BE2C (cell line): ENCODE measurements around the gene CD22.

Experiments used
- DNase-seq: peaks from one replicate; pipeline ENCODE4 v3.0.0-alpha.2; 2020
- H3K27me3 ChIP-seq: fragments of 250-450 bp; sonication (Bioruptor Pico); 2 replicates; pipeline ENCODE4 v1.5.1; 2020; ENCODE audit warnings: mild to moderate bottlenecking
- H3K36me3 ChIP-seq: fragments of 250-450 bp; sonication (Bioruptor Pico); 2 replicates; pipeline ENCODE4 v1.5.1; 2020; ENCODE audit warnings: mild to moderate bottlenecking
- H3K4me1 ChIP-seq: fragments of 250-450 bp; sonication (Bioruptor Pico); 2 replicates; pipeline ENCODE4 v1.5.1; 2020
- H3K4me3 ChIP-seq: 2 replicates; pipeline ENCODE4 v1.5.1; 2011; ENCODE audit warnings: low read depth, low read length
- H3K9me3 ChIP-seq: fragments of 250-450 bp; sonication (Bioruptor Pico); 2 replicates; pipeline ENCODE4 v1.5.1; 2020
- TF ChIP-seq, protein P1 (sequence below): IDR thresholded peaks from 2 replicates; pipeline ENCODE4 v1.5.1; 2012; ENCODE audit warnings: mild to moderate bottlenecking, low read depth, low read length

Gene CD22

DNA sequence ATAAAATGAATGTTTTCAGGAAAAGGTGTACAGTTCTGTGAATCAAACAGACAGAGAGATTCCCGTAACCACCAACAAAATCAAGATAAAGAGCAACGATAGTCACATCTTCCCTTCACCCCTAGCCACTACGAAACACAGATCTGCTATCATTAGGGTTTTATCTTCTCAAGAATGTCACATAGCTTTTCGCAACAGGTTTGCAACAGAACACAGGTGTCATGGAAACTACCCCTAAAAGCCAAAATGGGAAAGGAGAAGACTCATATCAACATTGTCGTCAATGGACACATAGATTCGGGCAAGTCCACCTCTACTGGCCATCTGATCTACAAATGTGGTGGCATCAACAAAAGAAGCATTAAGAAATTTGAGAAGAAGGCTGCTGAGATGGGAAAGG lies 52.9 kb downstream of the CD22 start:
- DNase-seq = no peak
- H3K9me3 ChIP-seq = peaks cover 3% of the 10 kb centered on the region; the same call in 1 of the 2 replicates
- TF ChIP-seq, protein P1, sequence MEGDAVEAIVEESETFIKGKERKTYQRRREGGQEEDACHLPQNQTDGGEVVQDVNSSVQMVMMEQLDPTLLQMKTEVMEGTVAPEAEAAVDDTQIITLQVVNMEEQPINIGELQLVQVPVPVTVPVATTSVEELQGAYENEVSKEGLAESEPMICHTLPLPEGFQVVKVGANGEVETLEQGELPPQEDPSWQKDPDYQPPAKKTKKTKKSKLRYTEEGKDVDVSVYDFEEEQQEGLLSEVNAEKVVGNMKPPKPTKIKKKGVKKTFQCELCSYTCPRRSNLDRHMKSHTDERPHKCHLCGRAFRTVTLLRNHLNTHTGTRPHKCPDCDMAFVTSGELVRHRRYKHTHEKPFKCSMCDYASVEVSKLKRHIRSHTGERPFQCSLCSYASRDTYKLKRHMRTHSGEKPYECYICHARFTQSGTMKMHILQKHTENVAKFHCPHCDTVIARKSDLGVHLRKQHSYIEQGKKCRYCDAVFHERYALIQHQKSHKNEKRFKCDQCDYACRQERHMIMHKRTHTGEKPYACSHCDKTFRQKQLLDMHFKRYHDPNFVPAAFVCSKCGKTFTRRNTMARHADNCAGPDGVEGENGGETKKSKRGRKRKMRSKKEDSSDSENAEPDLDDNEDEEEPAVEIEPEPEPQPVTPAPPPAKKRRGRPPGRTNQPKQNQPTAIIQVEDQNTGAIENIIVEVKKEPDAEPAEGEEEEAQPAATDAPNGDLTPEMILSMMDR = no peak
- H3K36me3 ChIP-seq = no peaks in the 10 kb centered on the region
- H3K27me3 ChIP-seq = no peaks in the 10 kb centered on the region
- H3K4me1 ChIP-seq = no peaks in the 10 kb centered on the region; the same call in 1 of the 2 replicates
- no peak overlapping the region for H3K4me3 ChIP-seq

DNA sequence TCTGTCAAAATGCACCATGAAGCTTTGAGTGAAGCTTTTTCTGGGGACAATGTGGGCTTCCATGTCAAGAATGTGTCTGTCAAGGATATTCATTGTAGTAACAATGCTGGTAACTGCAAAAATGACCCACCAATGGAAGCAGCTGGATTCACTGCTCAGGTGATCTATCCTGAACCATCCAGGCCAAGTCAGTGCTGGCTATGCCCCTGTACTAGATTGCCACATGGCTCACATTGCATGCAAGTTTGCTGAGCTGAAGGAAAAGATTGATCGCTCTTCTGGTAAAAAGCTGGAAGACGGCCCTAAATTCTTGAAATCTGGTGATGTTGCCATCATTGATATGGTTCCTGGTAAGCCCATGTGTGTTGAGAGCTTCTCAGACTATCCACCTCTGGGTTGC lies 54.5 kb downstream of the CD22 start:
- peaks cover 3% of the 10 kb centered on the region; the same call in 1 of the 2 replicates for H3K9me3 ChIP-seq
- TF ChIP-seq, protein P1 = no peak
- H3K4me3 ChIP-seq = no peak overlapping the region
- no peaks in the 10 kb centered on the region for H3K36me3 ChIP-seq
- no peak for DNase-seq
- H3K4me1 ChIP-seq = no peaks in the 10 kb centered on the region; the same call in 1 of the 2 replicates
- no peaks in the 10 kb centered on the region for H3K27me3 ChIP-seq

DNA sequence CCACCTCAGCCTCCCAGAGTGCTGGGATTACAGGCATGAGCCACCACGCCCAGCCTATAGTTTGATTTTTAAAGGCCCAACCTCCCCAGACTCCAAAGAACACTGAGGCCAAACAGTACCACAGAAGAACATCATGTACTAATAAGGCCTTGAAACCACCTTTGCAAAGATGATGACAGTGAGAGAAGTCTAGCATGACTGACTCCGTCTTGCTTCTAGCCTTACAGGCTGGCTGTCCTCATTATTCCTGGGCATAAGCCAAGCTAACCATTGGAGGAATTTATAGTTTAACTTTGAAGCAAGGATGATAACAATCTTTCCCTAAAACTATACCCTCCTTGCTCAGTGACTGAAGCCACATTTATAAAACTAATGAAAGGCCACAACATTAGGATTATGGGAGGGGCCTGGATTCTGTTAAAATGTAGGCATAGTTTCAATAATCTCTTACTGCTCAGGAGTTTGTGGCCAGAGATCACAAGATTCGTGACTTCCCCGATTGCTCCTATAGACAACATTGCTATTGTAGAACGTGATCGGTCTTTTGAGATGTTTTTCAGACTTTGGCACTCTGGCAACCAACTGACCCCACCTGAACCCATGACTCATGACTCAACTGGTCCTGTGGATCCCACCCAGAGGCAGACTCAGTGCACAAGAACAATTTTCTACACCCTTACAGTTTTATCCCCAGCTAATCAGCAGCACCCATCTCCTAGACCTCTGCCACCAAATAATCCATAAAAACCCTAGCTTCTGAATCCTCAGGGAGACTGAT lies 59.5 kb downstream of the CD22 start:
- TF ChIP-seq, protein P1 = no peak
- H3K9me3 ChIP-seq = peaks cover 3% of the 10 kb centered on the region; the same call in 1 of the 2 replicates
- H3K36me3 ChIP-seq = no peaks in the 10 kb centered on the region
- H3K4me1 ChIP-seq = peaks cover 3% of the 10 kb centered on the region; the same call in 1 of the 2 replicates
- H3K4me3 ChIP-seq = no peak overlapping the region
- no peaks in the 10 kb centered on the region for H3K27me3 ChIP-seq
- DNase-seq = no peak

DNA sequence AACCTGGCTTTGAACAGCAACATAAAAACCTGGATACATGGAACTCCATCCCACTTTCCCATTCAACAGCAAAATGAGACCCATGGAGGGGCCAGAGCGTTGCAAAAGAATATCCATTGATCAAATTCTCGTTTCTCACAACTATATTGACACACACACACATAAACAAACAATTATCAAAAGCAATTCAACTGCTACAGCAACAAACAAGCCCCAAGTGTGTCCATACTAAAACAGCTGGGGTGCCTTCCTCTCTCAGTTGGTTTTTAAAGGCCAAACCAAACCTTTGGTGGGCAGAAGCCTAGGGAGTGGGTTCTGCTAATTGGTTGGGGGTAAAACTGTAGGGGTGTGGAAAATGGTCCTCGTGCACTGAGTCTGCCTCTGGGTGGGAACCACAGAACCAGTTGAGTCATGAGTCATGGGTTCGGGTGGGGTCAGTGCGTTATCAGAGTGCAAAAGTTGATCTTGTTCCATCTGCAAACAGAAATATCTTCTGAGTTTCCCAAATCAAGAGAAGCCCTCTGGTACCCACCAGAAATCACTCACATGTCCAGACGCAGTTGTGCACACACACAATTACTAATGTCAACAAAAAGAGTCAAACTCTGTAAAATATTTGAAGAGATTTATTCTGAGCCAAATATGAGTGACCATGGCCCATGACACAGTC lies 60.3 kb downstream of the CD22 start:
- Histone ChIP-seq H3K36me3 (no peaks in the 10 kb centered on the region), H3K4me1 (peaks cover 3% of the 10 kb centered on the region; the same call in 1 of the 2 replicates), H3K4me3 (no peak overlapping the region), H3K9me3 (peaks cover 3% of the 10 kb centered on the region; the same call in 1 of the 2 replicates), H3K27me3 (no peaks in the 10 kb centered on the region)
- TF ChIP-seq, protein P1 = no peak
- no peak for DNase-seq

DNA sequence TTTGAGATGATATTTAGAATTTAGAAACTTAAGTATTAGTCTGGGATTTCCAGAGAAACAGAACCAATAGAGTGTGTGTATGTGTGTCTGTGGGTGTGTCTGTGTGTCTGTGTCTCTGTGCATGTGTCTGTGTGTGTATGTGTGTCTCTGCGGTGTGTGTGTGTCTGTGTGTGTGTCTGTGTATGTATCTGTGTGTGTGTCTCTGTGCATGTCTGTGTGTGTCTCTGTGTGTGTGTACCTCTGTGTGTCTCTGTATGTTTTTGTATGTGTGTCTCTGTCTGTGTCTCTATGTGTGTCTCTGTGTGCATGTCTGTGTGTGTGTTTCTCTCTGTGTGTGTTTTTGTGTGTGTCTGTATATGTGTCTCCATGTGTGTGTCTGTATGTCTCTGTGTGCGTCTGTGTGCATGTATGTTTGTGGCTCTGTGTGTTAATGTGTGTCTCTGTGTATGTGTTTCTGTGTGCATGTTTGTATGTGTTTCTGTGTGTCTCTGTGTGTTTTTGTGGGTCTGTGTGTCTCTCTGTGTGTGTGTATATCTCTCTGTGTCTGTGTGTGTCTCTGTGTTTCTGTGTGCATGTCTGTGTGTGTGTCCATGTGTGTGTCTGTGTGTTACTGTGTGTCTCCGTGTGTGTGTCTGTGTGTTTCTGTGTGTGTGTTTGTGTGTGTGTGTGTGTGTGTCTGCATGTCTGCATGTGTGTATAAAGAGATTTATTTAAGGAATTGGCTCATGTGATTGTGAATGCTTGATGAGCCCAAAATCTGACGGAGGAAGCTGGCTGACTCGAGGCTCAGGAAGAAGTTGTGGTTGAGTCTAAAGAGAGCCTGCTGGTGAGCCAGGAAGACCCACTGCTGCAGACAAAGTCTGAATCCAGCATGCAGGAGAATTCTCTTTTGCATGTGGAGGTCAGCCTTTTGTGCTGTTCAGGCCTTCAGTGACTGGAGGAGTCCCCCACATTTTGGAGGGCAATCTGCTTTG lies 64.0 kb downstream of the CD22 start:
- peaks cover 9% of the 10 kb centered on the region; the same call in 1 of the 2 replicates for H3K4me1 ChIP-seq
- H3K9me3 ChIP-seq = no peaks in the 10 kb centered on the region
- no peak for DNase-seq
- no peaks in the 10 kb centered on the region for H3K27me3 ChIP-seq
- no peaks in the 10 kb centered on the region for H3K36me3 ChIP-seq
- TF ChIP-seq, protein P1 = no peak
- no peak overlapping the region for H3K4me3 ChIP-seq
